H1 (cell line): Measurements from ENCODE around the gene FOXM1.

Source experiments
- CTCF ChIP-seq, 3 experiments: IDR thresholded peaks; 1 replicate in 2 of 3; 2 replicates in 1 of 3; pipeline versions ENCODE4 v1.5.1 to v1.6.1; 2011; ENCODE audit warnings: low read length in 3 of 3, mild to moderate bottlenecking in 3 of 3, inconsistent platforms in 2 of 3, low read depth in 1 of 3, moderate library complexity in 1 of 3; ENCODE audit not compliant: insufficient read depth in 1 of 3; ENCODE audit errors: control extremely low read depth in 1 of 3
- EZH2 ChIP-seq: fragments of 200-600 bp; sonication (generic); IDR thresholded peaks from 2 replicates; pipeline ENCODE4 v1.7.1; 2012; ENCODE audit warnings: low read depth, mild to moderate bottlenecking, moderate library complexity, low read length, inconsistent platforms; ENCODE audit not compliant: severe bottlenecking
- JUND ChIP-seq: IDR thresholded peaks from 2 replicates; pipeline ENCODE4 v1.6.1; 2011; ENCODE audit warnings: mild to moderate bottlenecking, improper control_type of control experiment, low read length
- NANOG ChIP-seq: IDR thresholded peaks from 2 replicates; pipeline ENCODE4 v1.6.1; 2011; ENCODE audit warnings: low read length, low read depth, mild to moderate bottlenecking, inconsistent platforms; ENCODE audit not compliant: insufficient read depth, poor library complexity, severe bottlenecking
- RAD21 ChIP-seq, 2 experiments: IDR thresholded peaks in 1 of 2; conservative IDR thresholded peaks in 1 of 2; 2 replicates each; pipeline ENCODE4 v1.6.1; 2011; ENCODE audit warnings: low read depth in 2 of 2, low read length in 2 of 2, improper control_type of control experiment in 1 of 2, inconsistent platforms in 1 of 2, mild to moderate bottlenecking in 1 of 2, moderate library complexity in 1 of 2
- SUZ12 ChIP-seq: fragments of 200-600 bp; sonication (generic); IDR thresholded peaks from 2 replicates; pipeline ENCODE4 v1.6.1; 2012; ENCODE audit warnings: mild to moderate bottlenecking, inconsistent platforms, low read length, moderate library complexity, mixed read lengths

- TF ChIP-seq CTCF (IDR thresholded peaks at IDR 0.05; ENCODE audit: control extremely low read depth in 1 of 3, insufficient read depth in 1 of 3, low read depth in 1 of 3, low read length in 3 of 3) (no peak), NANOG (no peak), JUND (no peak), SUZ12 (no peak), RAD21 (IDR thresholded peaks at IDR 0.05 in 1 of 2, conservative IDR thresholded peaks at IDR 0.05 in 1 of 2; ENCODE audit: low read depth in 2 of 2, low read length in 2 of 2) (no peak), EZH2 (no peak)
Measured at GRCh38 chr12:2855546-2855945, 21.4 kb downstream of the FOXM1 start.
